Heart left ventricle (tissue), 16 donors: ENCODE data around the gene HMCN2. TPM values are rescaled to one million over a fixed set of nuclear protein-coding genes. Genes with fewer than 3 reads are reported as not detected.

Experiments
- ATAC-seq, 4 donors: fragments of 200-7000 bp; cut with Tn5 transposase; one replicate each; pipeline ENCODE4 v1.9.1; 2020 to 2022; ENCODE audit warnings: moderate library complexity in 4 of 4, mild to moderate bottlenecking in 3 of 4, moderate number of reproducible peaks in 1 of 4
- DNase-seq, 5 donors: peaks; one replicate each; pipeline ENCODE4 v3.0.0-alpha.2; 2020
- H3K27ac ChIP-seq, 12 donors: fragments of 200-600 bp; sonication (generic) in 4 of 12; one replicate each; pipeline versions ENCODE4 v1.5.0 to v1.8.0; 2016 to 2022; ENCODE audit warnings: mild to moderate bottlenecking in 2 of 12
- H3K27me3 ChIP-seq, 9 donors: fragments of 200-600 bp; sonication (generic) in 2 of 9; one replicate each; pipeline versions ENCODE4 v1.5.1 to v1.8.0; 2016 to 2022; ENCODE audit warnings: mild to moderate bottlenecking in 3 of 9
- H3K36me3 ChIP-seq, 9 donors: fragments of 200-600 bp; sonication (generic) in 2 of 9; one replicate each; pipeline versions ENCODE4 v1.5.0 to v1.8.0; 2018 to 2022; ENCODE audit warnings: mild to moderate bottlenecking in 2 of 9
- H3K4me1 ChIP-seq, 12 donors: fragments of 200-600 bp; sonication (generic) in 4 of 12; one replicate each; pipeline versions ENCODE4 v1.5.0 to v1.8.0; 2016 to 2022; ENCODE audit warnings: mild to moderate bottlenecking in 3 of 12
- H3K4me3 ChIP-seq, 12 donors: fragments of 200-600 bp; sonication (generic) in 4 of 12; one replicate each; pipeline versions ENCODE4 v1.5.0 to v1.8.0; 2017 to 2022; ENCODE audit warnings: mild to moderate bottlenecking in 9 of 12, moderate library complexity in 4 of 12
- H3K9me3 ChIP-seq, 12 donors: fragments of 200-600 bp; sonication (generic) in 4 of 12; one replicate each; pipeline versions ENCODE4 v1.5.0 to v1.8.0; 2016 to 2022; ENCODE audit warnings: mild to moderate bottlenecking in 1 of 12
- CTCF ChIP-seq, 12 donors: fragments of 200-600 bp; sonication (generic) in 4 of 12; IDR thresholded peaks; one replicate each; pipeline versions ENCODE4 v1.5.0 to v1.8.0; 2018 to 2022; ENCODE audit warnings: antibody characterized with exemption in 12 of 12, mild to moderate bottlenecking in 5 of 12
- POLR2A ChIP-seq, 2 donors: fragments of 450-650 bp; IDR thresholded peaks; one replicate each; pipeline ENCODE4 v1.6.1; 2017; ENCODE audit warnings: antibody characterized with exemption in 2 of 2, mild to moderate bottlenecking in 2 of 2, moderate library complexity in 2 of 2
- WGBS, 4 donors: extraction: QIAGEN DNeasy Blood & Tissue Kit in 2 of 4; methylation state at CpG; one replicate each; pipeline versions ENCODE4 v1.1.5 to v1.1.7; 2013 to 2018; 5-methylcytosine and 5-hydroxymethylcytosine counted together
- intact Hi-C, 10 donors: fragments of 100-400 bp; cut with DNase I; formaldehyde crosslinking; loops; one replicate each; pipeline versions ENCODE4 v1.11.1 to v1.14.2; 2022
- polyA plus RNA-seq, 2 donors: library from polyadenylated mRNA; stranded (reverse); fragments of 200-250 nt; gene quantifications; one replicate each; pipeline ENCODE4 v1.2.3, GENCODE V29; 2013
- total RNA-seq, 9 donors: library from RNA; depleted of rRNA in 2 of 9; stranded (reverse); fragments of >200 nt in 2 of 9; fragmentation: NEBNext Ultra II Directional in 3 of 9; extraction: Animal tissue kit (Norgen Biotek cat#: 25700) in 3 of 9; gene quantifications; one replicate each; pipeline versions ENCODE4 v1.1.0 to v1.2.4, GENCODE V29; 2016 to 2023
- donor health status: ischemic (EF 13 %, LVEDD 7.1; RV severe dilation, severe dysfunction).
- donor health status: healthy with polysubstance abuse.
- donor health status: DM: no; HTN: yes; CAD: no.
- donor health status: DM: no; HTN: no; CAD: no.
- donor health status: ischemic (EF 25% LVEDD 6.9; RV normal size, moderate dysfunction).
- donor health status: ischemic (EF 25% LVEDD 5.7; RV mildly dilated, moderate dysfunction).
- donor health status: healthy.
- donor health status: DM: yes; HTN: yes; CAD: no.
- donor health status: ischemic (EF 35%, LVEDD 5.7; RV mildly dilated, moderate dysfunction).
- donor health status: nonischemic (EF 11% LVEDD 7.7; RV severe dilation, severe dysfunction).
- donor health status: DM: yes; HTN: yes; CAD: no.
- donor health status: PGD.
- donor health status: ischemic (EF 29% LVEDD 5.4; RV normal size, mild dysfunction).
- donor health status: nonischemic (EF 23%, LVEDD 6.1; RV moderate dilation, normal function).

HMCN2 gene
- total and polyA plus RNA-seq, 11 donors = 2.3 to 10.4 (median 4.3) TPM

- ATAC-seq (peak in 1 of 4 donors; percentile 14), DNase-seq (no peak)
- no peak overlapping the region for H3K4me3 ChIP-seq
- H3K27ac ChIP-seq = no peak overlapping the region
- TF ChIP-seq POLR2A (IDR thresholded peaks at IDR 0.05) (no peak), CTCF (IDR thresholded peaks at IDR 0.05) (no peak)
- H3K9me3 ChIP-seq = no peaks in the 10 kb centered on the region
- H3K36me3 ChIP-seq = peaks cover 0 to 42% (median 9%) of the 10 kb centered on the region in 9 donors
- intact Hi-C loops = loop anchor here in 9 of 10 donors (1.0 to 10.0 kb wide), 4 partner anchors 163 to 222 kb away; no protein-coding TSS in a partner anchor
- H3K4me1 ChIP-seq = peaks cover 0 to 28% (median 0%) of the 10 kb centered on the region in 12 donors
- 85 to 97% (median 90%) methylated on average over 11 of the region's 11 CpGs for WGBS, 4 donors
- no peaks in the 10 kb centered on the region for H3K27me3 ChIP-seq
Observed at GRCh38 chr9:130461731-130462130, 196.2 kb downstream of the HMCN2 start.

GRCh38 chr9:130462685-130463540 lies 197.4 kb downstream of the HMCN2 start:
- Histone ChIP-seq H3K9me3 (no peaks in the 10 kb centered on the region), H3K4me3 (no peak overlapping the region), H3K27ac (no peak overlapping the region), H3K4me1 (peaks cover 0 to 28% (median 0%) of the 10 kb centered on the region in 12 donors), H3K27me3 (no peaks in the 10 kb centered on the region), H3K36me3 (peaks cover 0 to 50% (median 9%) of the 10 kb centered on the region in 9 donors)
- ATAC-seq (no peak), DNase-seq (no peak)
- TF ChIP-seq POLR2A (IDR thresholded peaks at IDR 0.05) = no peak
- no peak for TF ChIP-seq CTCF (IDR thresholded peaks at IDR 0.05)
- intact Hi-C loops = loop anchor here in 2 of 10 donors (1.0 to 10.0 kb wide), 2 partner anchors 162 to 220 kb away; no protein-coding TSS in a partner anchor
- WGBS, 4 donors = 91 to 96% (median 93%) methylated on average over 19 to 27 of the region's 27 CpGs

DNA sequence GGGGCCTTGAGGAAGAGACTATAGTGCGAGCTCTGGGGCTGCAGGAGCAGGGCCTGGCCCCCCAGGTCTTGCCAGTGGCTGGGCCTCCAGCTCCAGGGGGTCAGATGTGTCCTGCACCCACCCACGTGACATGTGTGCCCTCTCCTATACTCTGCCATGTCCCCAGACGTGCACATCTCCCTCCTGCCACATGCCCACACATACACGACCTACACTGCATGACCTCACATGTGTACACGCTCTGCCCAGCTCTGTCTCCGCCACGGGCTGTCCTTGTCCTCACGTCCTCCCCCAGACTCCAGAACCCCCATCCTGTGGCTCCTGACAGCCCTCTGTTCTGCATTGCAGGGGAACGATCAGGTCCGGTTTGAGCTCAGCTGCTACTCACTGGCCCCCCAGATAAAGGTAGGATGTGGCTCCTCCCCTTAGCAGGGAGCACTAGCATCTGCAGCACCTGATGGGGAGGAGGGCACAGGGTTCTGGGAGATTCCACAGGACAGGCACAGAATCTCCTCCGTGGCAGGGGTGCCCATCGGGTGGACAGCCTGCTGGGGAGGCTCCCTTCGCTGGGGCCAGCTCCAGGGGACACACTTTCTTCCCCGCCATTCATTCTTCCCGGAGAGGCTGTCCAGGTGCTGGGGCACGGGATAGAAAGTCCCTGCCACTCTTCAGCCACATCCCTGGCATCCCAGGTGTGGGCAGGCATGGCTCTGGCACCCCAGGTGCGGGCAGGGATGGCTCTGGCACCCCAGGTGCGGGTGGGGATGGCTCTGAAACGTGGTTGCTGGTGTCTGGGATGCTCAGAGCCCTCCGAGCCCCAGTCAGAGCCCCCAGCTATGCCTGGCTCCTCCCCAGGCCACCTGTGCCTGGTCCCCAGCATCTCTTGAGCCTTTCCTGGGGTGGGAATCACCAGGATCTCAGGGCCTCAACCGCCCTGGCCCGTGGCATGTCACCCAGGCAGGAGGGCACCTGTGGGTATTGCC lies 198.5 kb downstream of the HMCN2 start:
- Histone ChIP-seq H3K27me3 (no peaks in the 10 kb centered on the region), H3K36me3 (peaks cover 0 to 50% (median 9%) of the 10 kb centered on the region in 9 donors), H3K27ac (no peak overlapping the region), H3K4me1 (peaks cover 0 to 22% (median 0%) of the 10 kb centered on the region in 12 donors), H3K4me3 (no peak overlapping the region), H3K9me3 (no peaks in the 10 kb centered on the region)
- no peak for DNase-seq
- no peak for TF ChIP-seq CTCF (IDR thresholded peaks at IDR 0.05)
- no peak for TF ChIP-seq POLR2A (IDR thresholded peaks at IDR 0.05)
- WGBS, 4 donors = 88 to 94% (median 89%) methylated on average over 17 to 22 of the region's 22 CpGs
- no peak for ATAC-seq
- intact Hi-C loops = loop anchor here in 1 of 10 donors (10.0 kb wide), 1 partner anchor 161 kb away; no protein-coding TSS in a partner anchor
